Measurements from ENCODE around the gene PLEKHA6. TPM values are rescaled to one million over a fixed set of nuclear protein-coding genes. Genes with fewer than 3 reads are reported as not detected.

Gene PLEKHA6
- total RNA-seq, 2 experiments from 2014 or later, result 0.53 to 0.82 TPM

DNA sequence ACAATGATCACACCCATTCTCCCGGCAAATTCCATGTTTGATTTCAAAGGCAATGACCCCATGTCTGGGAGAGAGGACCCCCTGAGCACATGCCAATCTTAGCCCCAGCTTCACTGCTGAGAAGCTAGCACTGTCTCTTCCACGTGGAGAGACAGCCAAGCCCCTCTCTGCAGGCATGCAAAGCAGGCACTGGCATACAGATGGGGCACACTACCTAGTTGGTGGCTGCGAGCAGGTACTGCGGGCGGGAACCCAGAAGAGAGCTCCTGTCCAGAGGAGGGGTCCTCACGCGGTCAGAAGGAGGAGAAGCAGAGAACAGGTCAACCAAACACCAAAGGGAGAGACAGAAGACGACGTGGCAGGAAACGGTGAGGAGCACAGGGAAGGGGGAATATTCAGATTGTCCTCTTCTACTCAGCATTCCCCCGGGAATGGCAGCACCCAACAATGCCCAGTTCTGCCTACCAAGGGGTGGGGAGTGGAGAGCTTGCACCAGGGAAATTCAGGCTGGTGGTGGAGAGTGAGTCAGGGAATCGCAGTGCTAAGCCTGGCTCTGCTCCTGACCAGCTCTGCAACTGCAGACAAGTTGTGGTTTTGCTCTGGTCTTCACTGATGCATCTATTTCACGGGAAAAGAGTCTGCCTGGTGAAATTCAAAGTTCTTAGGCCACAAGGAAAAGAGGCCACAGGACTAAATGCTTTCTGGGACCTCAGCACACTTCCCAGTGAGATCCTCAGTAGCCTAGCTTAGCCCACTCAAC lies 97.8 kb downstream of the PLEKHA6 start:
- DNase-seq (no peak), ATAC-seq (ENCODE audit: poor library complexity) (no peak)
- H3K4me1 ChIP-seq (ENCODE audit: insufficient read depth, low read length), result no peaks in the 10 kb centered on the region
- CTCF ChIA-PET, result no interaction called here
- H3K4me3 Mint-ChIP-seq, result no peak overlapping the region
- H3K27me3 ChIP-seq (ENCODE audit: control insufficient read depth in 1 of 2, insufficient read depth in 2 of 2, low read length in 2 of 2), result no peaks in the 10 kb centered on the region
- H3K36me3 Mint-ChIP-seq (ENCODE audit: low read depth), result no peaks in the 10 kb centered on the region
- no peaks in the 10 kb centered on the region for H3K9me3 Mint-ChIP-seq
- no peak overlapping the region for H3K27ac ChIP-seq (ENCODE audit: low read depth in 1 of 2, low read length in 2 of 2)
- H3K36me3 ChIP-seq (ENCODE audit: insufficient read depth, low read length), result no peaks in the 10 kb centered on the region
- POLR2A ChIA-PET, result no interaction called here
- TF ChIP-seq, protein P1, sequence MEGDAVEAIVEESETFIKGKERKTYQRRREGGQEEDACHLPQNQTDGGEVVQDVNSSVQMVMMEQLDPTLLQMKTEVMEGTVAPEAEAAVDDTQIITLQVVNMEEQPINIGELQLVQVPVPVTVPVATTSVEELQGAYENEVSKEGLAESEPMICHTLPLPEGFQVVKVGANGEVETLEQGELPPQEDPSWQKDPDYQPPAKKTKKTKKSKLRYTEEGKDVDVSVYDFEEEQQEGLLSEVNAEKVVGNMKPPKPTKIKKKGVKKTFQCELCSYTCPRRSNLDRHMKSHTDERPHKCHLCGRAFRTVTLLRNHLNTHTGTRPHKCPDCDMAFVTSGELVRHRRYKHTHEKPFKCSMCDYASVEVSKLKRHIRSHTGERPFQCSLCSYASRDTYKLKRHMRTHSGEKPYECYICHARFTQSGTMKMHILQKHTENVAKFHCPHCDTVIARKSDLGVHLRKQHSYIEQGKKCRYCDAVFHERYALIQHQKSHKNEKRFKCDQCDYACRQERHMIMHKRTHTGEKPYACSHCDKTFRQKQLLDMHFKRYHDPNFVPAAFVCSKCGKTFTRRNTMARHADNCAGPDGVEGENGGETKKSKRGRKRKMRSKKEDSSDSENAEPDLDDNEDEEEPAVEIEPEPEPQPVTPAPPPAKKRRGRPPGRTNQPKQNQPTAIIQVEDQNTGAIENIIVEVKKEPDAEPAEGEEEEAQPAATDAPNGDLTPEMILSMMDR (IDR thresholded peaks at IDR 0.05), result no peak
- peaks cover 0 to 4% of the 10 kb centered on the region in 2 experiments for H3K9me3 ChIP-seq (ENCODE audit: control insufficient read depth in 1 of 2, insufficient read depth in 1 of 2, low read length in 2 of 2)
- no peaks in the 10 kb centered on the region for H3K27me3 Mint-ChIP-seq
- intact Hi-C loops (cut with DNase I, micrococcal nuclease), result no loop called here
- no peak overlapping the region for H3K27ac Mint-ChIP-seq
- H3K4me3 ChIP-seq (ENCODE audit: low read length), result no peak overlapping the region
- no peaks in the 10 kb centered on the region for H3K4me1 Mint-ChIP-seq (ENCODE audit: low read depth)

DNA sequence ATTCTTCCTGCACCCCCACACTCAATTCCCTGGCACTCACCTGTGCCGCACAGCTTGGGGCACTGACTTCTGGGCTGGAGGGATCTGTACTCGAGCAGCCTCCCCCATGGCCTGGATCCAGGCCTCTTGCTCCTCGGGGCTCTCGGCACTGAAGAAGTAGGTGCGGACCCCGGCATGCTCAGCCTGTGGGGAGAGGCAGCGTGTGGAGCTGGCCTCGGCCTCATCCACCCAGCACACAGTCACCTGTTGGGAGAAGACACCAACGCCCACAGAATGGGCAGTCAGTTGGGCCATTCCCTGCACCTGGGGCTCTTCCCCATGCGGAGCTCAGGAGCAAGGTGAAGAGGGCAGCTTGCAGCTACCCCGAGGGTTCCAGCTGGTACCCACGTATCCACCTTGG lies 98.5 kb downstream of the PLEKHA6 start:
- no peaks in the 10 kb centered on the region for H3K9me3 Mint-ChIP-seq
- Histone ChIP-seq H3K4me3 (ENCODE audit: low read length) (no peak overlapping the region), H3K36me3 (ENCODE audit: insufficient read depth, low read length) (no peaks in the 10 kb centered on the region), H3K9me3 (ENCODE audit: control insufficient read depth in 1 of 2, insufficient read depth in 1 of 2, low read length in 2 of 2) (peaks cover 0 to 4% of the 10 kb centered on the region in 2 experiments), H3K27me3 (ENCODE audit: control insufficient read depth in 1 of 2, insufficient read depth in 2 of 2, low read length in 2 of 2) (no peaks in the 10 kb centered on the region), H3K4me1 (ENCODE audit: insufficient read depth, low read length) (no peaks in the 10 kb centered on the region), H3K27ac (ENCODE audit: low read depth in 1 of 2, low read length in 2 of 2) (no peak overlapping the region)
- DNase-seq, result no peak
- TF ChIP-seq, protein P1 (IDR thresholded peaks at IDR 0.05), result no peak
- H3K4me1 Mint-ChIP-seq (ENCODE audit: low read depth), result no peaks in the 10 kb centered on the region
- H3K27ac Mint-ChIP-seq, result no peak overlapping the region
- ChIA-PET POLR2A (no interaction called here), CTCF (no interaction called here)
- H3K27me3 Mint-ChIP-seq, result no peaks in the 10 kb centered on the region
- ATAC-seq (ENCODE audit: poor library complexity), result no peak
- intact Hi-C loops (cut with DNase I, micrococcal nuclease), result no loop called here
- H3K4me3 Mint-ChIP-seq, result no peak overlapping the region
- H3K36me3 Mint-ChIP-seq (ENCODE audit: low read depth), result no peaks in the 10 kb centered on the region

- CTCF ChIA-PET, result no interaction called here
- H3K27me3 Mint-ChIP-seq, result no peaks in the 10 kb centered on the region
Measured at GRCh38 chr1:204260601-204261197, 99.0 kb downstream of the PLEKHA6 start.

More at GRCh38 chr1:204260601-204261197, 99.0 kb downstream of the PLEKHA6 start:
- Mint-ChIP-seq H3K4me1 (ENCODE audit: low read depth) (no peaks in the 10 kb centered on the region), H3K9me3 (no peaks in the 10 kb centered on the region), H3K36me3 (ENCODE audit: low read depth) (no peaks in the 10 kb centered on the region), H3K27ac (no peak overlapping the region), H3K4me3 (no peak overlapping the region)
- Histone ChIP-seq H3K4me3 (ENCODE audit: low read length) (no peak overlapping the region), H3K36me3 (ENCODE audit: insufficient read depth, low read length) (no peaks in the 10 kb centered on the region), H3K27me3 (ENCODE audit: control insufficient read depth in 1 of 2, insufficient read depth in 2 of 2, low read length in 2 of 2) (no peaks in the 10 kb centered on the region), H3K27ac (ENCODE audit: low read depth in 1 of 2, low read length in 2 of 2) (no peak overlapping the region), H3K9me3 (ENCODE audit: control insufficient read depth in 1 of 2, insufficient read depth in 1 of 2, low read length in 2 of 2) (peaks cover 0 to 4% of the 10 kb centered on the region in 2 experiments), H3K4me1 (ENCODE audit: insufficient read depth, low read length) (no peaks in the 10 kb centered on the region)
- intact Hi-C loops (cut with DNase I, micrococcal nuclease), result no loop called here
- TF ChIP-seq, protein P1 (IDR thresholded peaks at IDR 0.05), result no peak
- no peak for ATAC-seq (ENCODE audit: poor library complexity)
- no peak for DNase-seq
- POLR2A ChIA-PET, result no interaction called here

Measured in CD4-positive, alpha-beta T cell (primary cell).